Right lobe of liver (tissue), 6 donors: ENCODE data around the gene FUBP3. TPM values are rescaled to one million over a fixed set of nuclear protein-coding genes. Genes with fewer than 3 reads are reported as not detected.

Experiments
- ATAC-seq, 4 donors: fragments of 200-7000 bp; cut with Tn5 transposase; one replicate each; pipeline ENCODE4 v1.9.1; 2020; ENCODE audit warnings: mild to moderate bottlenecking in 4 of 4, moderate library complexity in 4 of 4
- DNase-seq, 3 donors: peaks; one replicate each; pipeline ENCODE4 v3.0.0-alpha.2; 2020
- H3K27ac ChIP-seq, 3 donors: fragments of 200-600 bp; one replicate each; pipeline ENCODE4 v1.8.0; 2022
- H3K27me3 ChIP-seq, 2 donors: fragments of 200-600 bp; one replicate each; pipeline ENCODE4 v1.8.0; 2022
- H3K36me3 ChIP-seq, 4 donors: fragments of 200-600 bp; sonication (generic) in 1 of 4; one replicate each; pipeline versions ENCODE4 v1.5.1 to v1.8.0; 2017 to 2022; ENCODE audit warnings: control low read depth in 1 of 4
- H3K4me1 ChIP-seq, 4 donors: fragments of 200-600 bp; sonication (generic) in 1 of 4; one replicate each; pipeline versions ENCODE4 v1.5.1 to v1.8.0; 2017 to 2022; ENCODE audit warnings: control low read depth in 1 of 4
- H3K4me3 ChIP-seq, 3 donors: fragments of 200-600 bp; one replicate each; pipeline ENCODE4 v1.8.0; 2022
- H3K9me3 ChIP-seq, 4 donors: fragments of 200-600 bp; sonication (generic) in 1 of 4; one replicate each; pipeline versions ENCODE4 v1.5.1 to v1.8.0; 2017 to 2022; ENCODE audit warnings: control low read depth in 1 of 4
- POLR2A ChIP-seq: fragments of 450-650 bp; IDR thresholded peaks from one replicate; pipeline ENCODE4 v1.6.1; 2017; ENCODE audit warnings: antibody characterized with exemption, mild to moderate bottlenecking
- whole genome bisulfite sequencing: methylation state at CpG from one replicate; pipeline ENCODE4 v1.1.6; 2018; ENCODE audit warnings: low coverage, low lambda C conversion rate; ENCODE audit not compliant: insufficient coverage; ENCODE audit errors: missing lambda C conversion rate; 5-methylcytosine and 5-hydroxymethylcytosine counted together
- intact Hi-C, 2 donors: fragments of 100-400 bp; cut with DNase I; formaldehyde crosslinking; loops; one replicate each; pipeline versions ENCODE4 v1.11.2 to v1.14.1; 2022
- total RNA-seq, 6 experiments: library from RNA; depleted of rRNA in 2 of 6; stranded (reverse); fragments of >200 nt in 2 of 6; fragmentation: NEBNext Ultra II Directional in 3 of 6; extraction: Animal tissue kit (Norgen Biotek cat#: 25700) in 3 of 6; gene quantifications; one replicate each; pipeline versions ENCODE4 v1.1.0 to v1.2.4, GENCODE V29; 2016 to 2023
- TF ChIP-seq, protein P1 (sequence below), 4 donors: fragments of 200-600 bp in 3 of 4; fragments of 450-650 bp in 1 of 4; IDR thresholded peaks; one replicate each; pipeline versions ENCODE4 v1.5.1 to v1.8.0; 2016 to 2022; ENCODE audit warnings: antibody characterized with exemption in 4 of 4, mild to moderate bottlenecking in 2 of 4
- donor health status: DM: no; HTN: yes; CAD: no.
- donor health status: DM: no; HTN: no; CAD: no.
- donor health status: DM: no; HTN: no; CAD: no.
- donor health status: DM: no; HTN: yes; CAD: no.
- donor health status: DM: no; HTN: yes; CAD: no.

FUBP3 gene
- total RNA-seq, 6 experiments from 2014 or later: 21.3 to 35.7 (median 25.2) TPM

DNA sequence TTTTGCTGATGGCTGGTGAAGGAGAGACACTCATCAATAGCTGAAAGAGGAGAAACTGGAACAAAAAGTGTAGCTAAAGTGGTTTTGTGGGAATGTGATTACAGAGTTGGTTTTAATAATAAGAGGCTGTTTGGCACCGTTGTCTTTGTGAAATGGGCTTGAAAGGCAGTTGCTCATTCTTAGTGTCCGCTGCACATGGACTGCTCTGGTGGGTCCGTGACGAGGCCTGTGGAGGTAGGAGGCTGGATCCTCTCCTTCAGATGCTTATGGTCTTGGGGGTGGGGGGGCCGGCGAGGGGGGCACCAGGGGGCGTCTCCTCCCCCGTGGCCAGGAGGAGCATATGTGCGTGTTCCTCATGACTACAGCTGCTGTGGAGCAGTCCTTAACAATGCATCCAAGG lies 29.8 kb downstream of the FUBP3 start:
- Histone ChIP-seq H3K4me3 (no peak overlapping the region), H3K27me3 (no peaks in the 10 kb centered on the region), H3K4me1 (peaks cover 0 to 25% (median 8%) of the 10 kb centered on the region in 4 donors), H3K27ac (no peak overlapping the region), H3K9me3 (no peaks in the 10 kb centered on the region), H3K36me3 (peaks cover 0 to 15% (median 4%) of the 10 kb centered on the region in 4 donors)
- ATAC-seq (no peak), DNase-seq (no peak)
- intact Hi-C loops: no loop called here
- WGBS: 73% methylated on average over 4 of the region's 9 CpGs
- TF ChIP-seq POLR2A: no peak
- TF ChIP-seq, protein P1, sequence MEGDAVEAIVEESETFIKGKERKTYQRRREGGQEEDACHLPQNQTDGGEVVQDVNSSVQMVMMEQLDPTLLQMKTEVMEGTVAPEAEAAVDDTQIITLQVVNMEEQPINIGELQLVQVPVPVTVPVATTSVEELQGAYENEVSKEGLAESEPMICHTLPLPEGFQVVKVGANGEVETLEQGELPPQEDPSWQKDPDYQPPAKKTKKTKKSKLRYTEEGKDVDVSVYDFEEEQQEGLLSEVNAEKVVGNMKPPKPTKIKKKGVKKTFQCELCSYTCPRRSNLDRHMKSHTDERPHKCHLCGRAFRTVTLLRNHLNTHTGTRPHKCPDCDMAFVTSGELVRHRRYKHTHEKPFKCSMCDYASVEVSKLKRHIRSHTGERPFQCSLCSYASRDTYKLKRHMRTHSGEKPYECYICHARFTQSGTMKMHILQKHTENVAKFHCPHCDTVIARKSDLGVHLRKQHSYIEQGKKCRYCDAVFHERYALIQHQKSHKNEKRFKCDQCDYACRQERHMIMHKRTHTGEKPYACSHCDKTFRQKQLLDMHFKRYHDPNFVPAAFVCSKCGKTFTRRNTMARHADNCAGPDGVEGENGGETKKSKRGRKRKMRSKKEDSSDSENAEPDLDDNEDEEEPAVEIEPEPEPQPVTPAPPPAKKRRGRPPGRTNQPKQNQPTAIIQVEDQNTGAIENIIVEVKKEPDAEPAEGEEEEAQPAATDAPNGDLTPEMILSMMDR (IDR thresholded peaks at IDR 0.05): no peak

DNA sequence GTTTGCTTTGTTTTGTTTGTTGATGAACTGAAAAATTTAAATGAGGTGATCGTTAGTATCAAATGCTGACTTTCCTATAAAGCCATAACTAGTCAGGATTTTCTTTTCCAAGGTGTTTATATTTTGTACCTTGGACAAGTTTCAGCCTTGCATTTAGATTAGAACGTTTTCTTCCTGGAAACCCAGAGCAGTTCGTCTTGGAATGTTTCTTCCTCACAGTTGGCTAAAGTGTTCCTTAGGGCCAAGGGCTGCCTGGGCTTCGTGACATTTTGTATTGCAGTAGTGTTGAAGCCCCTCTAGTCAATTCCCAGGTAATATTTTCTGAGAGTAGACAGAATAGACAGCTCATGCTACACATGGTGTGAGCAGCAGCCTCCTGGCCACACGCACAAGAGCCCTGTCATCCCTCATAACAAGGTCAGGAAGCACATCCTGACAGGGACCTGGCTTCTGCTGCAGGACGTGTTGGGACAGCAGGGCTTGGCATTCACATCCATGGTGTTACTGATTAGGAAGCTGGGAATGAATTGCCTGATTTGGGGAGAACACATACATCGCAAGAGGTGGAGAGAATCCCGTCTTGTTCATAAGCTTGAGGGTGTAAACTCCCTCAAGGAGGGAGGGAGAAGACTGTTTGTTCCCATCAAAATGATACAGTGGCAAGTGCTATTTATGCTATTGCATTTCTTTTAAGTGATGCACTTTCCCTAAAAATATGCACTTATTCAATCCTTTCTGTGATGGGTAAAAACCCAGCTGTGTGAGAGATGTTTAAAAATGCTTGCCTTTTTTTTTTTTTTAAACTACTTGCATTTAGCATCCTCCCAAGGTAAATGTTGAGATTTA lies 31.7 kb downstream of the FUBP3 start:
- H3K4me3 ChIP-seq: no peak overlapping the region
- no peak overlapping the region for H3K27ac ChIP-seq
- 81% methylated on average over 7 of the region's 8 CpGs for WGBS
- intact Hi-C loops: no loop called here
- ATAC-seq (no peak), DNase-seq (no peak)
- H3K9me3 ChIP-seq: no peaks in the 10 kb centered on the region
- TF ChIP-seq POLR2A: no peak
- TF ChIP-seq, protein P1 (IDR thresholded peaks at IDR 0.05): no peak
- H3K4me1 ChIP-seq: peaks cover 0 to 29% (median 12%) of the 10 kb centered on the region in 4 donors
- H3K27me3 ChIP-seq: no peaks in the 10 kb centered on the region
- H3K36me3 ChIP-seq: peaks cover 0 to 29% (median 15%) of the 10 kb centered on the region in 4 donors

DNA sequence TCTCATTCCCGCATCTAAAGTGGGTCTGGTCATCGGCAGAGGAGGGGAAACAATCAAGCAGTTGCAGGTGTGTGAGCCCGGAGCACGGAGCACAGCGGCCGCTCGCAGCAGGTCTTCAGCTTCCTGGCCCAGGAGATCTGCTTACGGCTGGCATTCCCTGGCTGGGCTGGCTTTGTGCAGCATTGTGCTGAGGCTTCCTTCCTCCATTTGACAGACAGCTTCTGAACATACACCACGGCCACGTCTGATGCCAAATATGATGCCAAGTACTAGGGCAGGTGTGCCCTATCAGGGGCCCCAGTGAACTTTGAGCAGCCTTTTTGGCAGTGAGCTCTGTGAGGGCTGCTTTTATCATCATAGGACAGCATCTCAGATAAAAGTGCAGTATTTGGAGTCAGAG lies 37.1 kb downstream of the FUBP3 start:
- peaks cover 0 to 68% (median 48%) of the 10 kb centered on the region in 4 donors for H3K36me3 ChIP-seq
- intact Hi-C loops: no loop called here
- ATAC-seq: peak; percentile 90 to 95 (median 94)

DNA sequence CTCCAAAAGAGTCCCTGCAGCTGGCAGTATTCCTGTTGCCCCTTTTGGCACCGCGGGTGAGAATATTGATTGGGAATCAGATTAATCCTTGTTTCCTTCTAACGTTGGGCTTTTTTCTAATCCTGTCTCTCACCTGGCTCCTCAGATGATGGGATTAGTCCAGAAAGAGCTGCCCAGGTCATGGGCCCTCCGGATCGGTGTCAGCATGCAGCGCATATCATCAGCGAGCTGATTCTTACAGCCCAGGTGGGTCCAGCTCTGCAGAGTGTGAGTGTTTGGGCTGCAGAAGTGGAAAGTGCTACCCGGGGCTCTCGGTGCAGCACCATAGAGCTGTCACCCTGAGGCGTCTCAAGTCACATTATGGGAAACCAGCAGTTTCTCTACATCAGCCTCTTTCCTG lies 44.1 kb downstream of the FUBP3 start:
- Histone ChIP-seq H3K9me3 (no peaks in the 10 kb centered on the region), H3K36me3 (peaks cover 0 to 87% (median 42%) of the 10 kb centered on the region in 4 donors), H3K27ac (no peak overlapping the region), H3K4me1 (peaks cover 0 to 8% (median 0%) of the 10 kb centered on the region in 4 donors), H3K4me3 (no peak overlapping the region), H3K27me3 (no peaks in the 10 kb centered on the region)
- ATAC-seq (no peak), DNase-seq (no peak)
- 77% methylated on average over 9 of the region's 10 CpGs for whole genome bisulfite sequencing
- intact Hi-C loops: no loop called here
- TF ChIP-seq, protein P1 (IDR thresholded peaks at IDR 0.05): no peak
- TF ChIP-seq POLR2A: no peak

More for the DNA sequence above, 37.1 kb downstream of the FUBP3 start:
- H3K27me3 ChIP-seq: no peaks in the 10 kb centered on the region
- H3K9me3 ChIP-seq: no peaks in the 10 kb centered on the region
- H3K4me3 ChIP-seq: no peak overlapping the region
- no peak for TF ChIP-seq POLR2A
- TF ChIP-seq, protein P1 (IDR thresholded peaks at IDR 0.05): no peak
- peaks cover 0 to 13% (median 6%) of the 10 kb centered on the region in 4 donors for H3K4me1 ChIP-seq
- peak; percentile 47 to 73 (median 72) for DNase-seq
- H3K27ac ChIP-seq: peak overlapping the region in 1 of 3 donors; percentile 41
- 13% methylated on average over 3 of the region's 10 CpGs for WGBS
